ENCODE data around the gene PRDM2.

The PRDM2 gene

DNA sequence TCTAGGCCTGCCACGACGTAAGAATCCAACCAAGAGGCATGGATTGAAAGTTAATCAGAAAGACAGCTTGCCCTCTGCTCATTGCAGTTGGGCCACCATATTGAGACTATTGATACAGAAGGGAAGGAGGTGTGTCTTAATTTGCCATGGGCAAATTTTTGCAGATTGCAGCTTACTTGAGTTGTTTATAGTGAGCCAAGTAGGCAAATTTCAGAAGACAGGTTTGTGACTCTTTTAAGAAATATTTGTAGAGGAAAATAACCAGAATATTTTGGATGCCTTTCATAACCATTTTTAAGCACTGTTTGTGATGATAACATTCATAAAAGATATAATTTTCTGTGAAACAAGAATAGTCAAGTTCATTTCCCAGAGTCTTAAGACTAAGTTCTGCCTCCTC, 74.1 kb downstream of the PRDM2 start:
- no peak for ATAC-seq
- TF ChIP-seq ISL1 (CRISPR knock-in tag; IDR thresholded peaks at IDR 0.05) (no peak), ZFP30 (CRISPR knock-in tag; IDR thresholded peaks at IDR 0.05) (no peak), CSDC2 (CRISPR knock-in tag; IDR thresholded peaks at IDR 0.05) (no peak), ZFP3 (CRISPR knock-in tag; IDR thresholded peaks at IDR 0.05) (no peak), ARNTL (CRISPR knock-in tag; IDR thresholded peaks at IDR 0.05; ENCODE audit: borderline replicate concordance, low read depth) (no peak), ZNF8 (CRISPR knock-in tag; IDR thresholded peaks at IDR 0.05) (no peak), ZNF565 (CRISPR knock-in tag; conservative IDR thresholded peaks at IDR 0.05; ENCODE audit: low read depth) (no peak), TCF4 (CRISPR knock-in tag; IDR thresholded peaks at IDR 0.05; ENCODE audit: borderline replicate concordance) (no peak)
- TF ChIP-seq, protein P1, sequence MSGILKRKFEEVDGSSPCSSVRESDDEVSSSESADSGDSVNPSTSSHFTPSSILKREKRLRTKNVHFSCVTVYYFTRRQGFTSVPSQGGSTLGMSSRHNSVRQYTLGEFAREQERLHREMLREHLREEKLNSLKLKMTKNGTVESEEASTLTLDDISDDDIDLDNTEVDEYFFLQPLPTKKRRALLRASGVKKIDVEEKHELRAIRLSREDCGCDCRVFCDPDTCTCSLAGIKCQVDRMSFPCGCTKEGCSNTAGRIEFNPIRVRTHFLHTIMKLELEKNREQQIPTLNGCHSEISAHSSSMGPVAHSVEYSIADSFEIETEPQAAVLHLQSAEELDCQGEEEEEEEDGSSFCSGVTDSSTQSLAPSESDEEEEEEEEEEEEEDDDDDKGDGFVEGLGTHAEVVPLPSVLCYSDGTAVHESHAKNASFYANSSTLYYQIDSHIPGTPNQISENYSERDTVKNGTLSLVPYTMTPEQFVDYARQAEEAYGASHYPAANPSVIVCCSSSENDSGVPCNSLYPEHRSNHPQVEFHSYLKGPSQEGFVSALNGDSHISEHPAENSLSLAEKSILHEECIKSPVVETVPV (CRISPR knock-in tag; IDR thresholded peaks at IDR 0.05): no peak
- TF ChIP-seq, protein P2, sequence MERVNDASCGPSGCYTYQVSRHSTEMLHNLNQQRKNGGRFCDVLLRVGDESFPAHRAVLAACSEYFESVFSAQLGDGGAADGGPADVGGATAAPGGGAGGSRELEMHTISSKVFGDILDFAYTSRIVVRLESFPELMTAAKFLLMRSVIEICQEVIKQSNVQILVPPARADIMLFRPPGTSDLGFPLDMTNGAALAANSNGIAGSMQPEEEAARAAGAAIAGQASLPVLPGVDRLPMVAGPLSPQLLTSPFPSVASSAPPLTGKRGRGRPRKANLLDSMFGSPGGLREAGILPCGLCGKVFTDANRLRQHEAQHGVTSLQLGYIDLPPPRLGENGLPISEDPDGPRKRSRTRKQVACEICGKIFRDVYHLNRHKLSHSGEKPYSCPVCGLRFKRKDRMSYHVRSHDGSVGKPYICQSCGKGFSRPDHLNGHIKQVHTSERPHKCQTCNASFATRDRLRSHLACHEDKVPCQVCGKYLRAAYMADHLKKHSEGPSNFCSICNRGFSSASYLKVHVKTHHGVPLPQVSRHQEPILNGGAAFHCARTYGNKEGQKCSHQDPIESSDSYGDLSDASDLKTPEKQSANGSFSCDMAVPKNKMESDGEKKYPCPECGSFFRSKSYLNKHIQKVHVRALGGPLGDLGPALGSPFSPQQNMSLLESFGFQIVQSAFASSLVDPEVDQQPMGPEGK (CRISPR knock-in tag; IDR thresholded peaks at IDR 0.05; ENCODE audit: borderline replicate concordance): no peak
- TF ChIP-seq, protein P3, sequence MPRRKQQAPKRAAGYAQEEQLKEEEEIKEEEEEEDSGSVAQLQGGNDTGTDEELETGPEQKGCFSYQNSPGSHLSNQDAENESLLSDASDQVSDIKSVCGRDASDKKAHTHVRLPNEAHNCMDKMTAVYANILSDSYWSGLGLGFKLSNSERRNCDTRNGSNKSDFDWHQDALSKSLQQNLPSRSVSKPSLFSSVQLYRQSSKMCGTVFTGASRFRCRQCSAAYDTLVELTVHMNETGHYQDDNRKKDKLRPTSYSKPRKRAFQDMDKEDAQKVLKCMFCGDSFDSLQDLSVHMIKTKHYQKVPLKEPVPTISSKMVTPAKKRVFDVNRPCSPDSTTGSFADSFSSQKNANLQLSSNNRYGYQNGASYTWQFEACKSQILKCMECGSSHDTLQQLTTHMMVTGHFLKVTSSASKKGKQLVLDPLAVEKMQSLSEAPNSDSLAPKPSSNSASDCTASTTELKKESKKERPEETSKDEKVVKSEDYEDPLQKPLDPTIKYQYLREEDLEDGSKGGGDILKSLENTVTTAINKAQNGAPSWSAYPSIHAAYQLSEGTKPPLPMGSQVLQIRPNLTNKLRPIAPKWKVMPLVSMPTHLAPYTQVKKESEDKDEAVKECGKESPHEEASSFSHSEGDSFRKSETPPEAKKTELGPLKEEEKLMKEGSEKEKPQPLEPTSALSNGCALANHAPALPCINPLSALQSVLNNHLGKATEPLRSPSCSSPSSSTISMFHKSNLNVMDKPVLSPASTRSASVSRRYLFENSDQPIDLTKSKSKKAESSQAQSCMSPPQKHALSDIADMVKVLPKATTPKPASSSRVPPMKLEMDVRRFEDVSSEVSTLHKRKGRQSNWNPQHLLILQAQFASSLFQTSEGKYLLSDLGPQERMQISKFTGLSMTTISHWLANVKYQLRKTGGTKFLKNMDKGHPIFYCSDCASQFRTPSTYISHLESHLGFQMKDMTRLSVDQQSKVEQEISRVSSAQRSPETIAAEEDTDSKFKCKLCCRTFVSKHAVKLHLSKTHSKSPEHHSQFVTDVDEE (CRISPR knock-in tag; IDR thresholded peaks at IDR 0.05): no peak

DNA sequence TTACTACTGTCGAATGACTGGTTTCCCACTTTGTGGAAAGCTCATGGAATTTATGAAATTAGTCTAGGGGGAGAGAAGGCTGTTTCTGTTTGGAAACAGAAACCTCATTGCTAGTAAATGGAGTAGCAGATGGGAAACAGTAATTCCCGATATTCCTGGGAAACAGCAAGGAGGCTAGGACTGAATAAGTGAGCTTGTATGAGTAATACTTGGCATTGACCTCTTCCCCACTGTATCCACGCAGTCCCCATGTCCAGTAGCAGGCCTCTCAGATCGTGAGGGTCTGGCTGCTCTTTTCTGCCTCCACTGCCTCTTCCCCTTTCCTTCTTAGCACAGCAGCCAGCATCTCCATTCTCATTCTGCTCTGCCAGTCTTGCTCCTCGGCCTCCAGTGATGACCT, 75.5 kb downstream of the PRDM2 start:
- no peak for ATAC-seq
- no peak for TF ChIP-seq ZFP3 (CRISPR knock-in tag; IDR thresholded peaks at IDR 0.05)
- TF ChIP-seq ZNF8 (CRISPR knock-in tag; IDR thresholded peaks at IDR 0.05): no peak
- TF ChIP-seq, protein P3 (CRISPR knock-in tag; IDR thresholded peaks at IDR 0.05): no peak
- TF ChIP-seq, protein P4, sequence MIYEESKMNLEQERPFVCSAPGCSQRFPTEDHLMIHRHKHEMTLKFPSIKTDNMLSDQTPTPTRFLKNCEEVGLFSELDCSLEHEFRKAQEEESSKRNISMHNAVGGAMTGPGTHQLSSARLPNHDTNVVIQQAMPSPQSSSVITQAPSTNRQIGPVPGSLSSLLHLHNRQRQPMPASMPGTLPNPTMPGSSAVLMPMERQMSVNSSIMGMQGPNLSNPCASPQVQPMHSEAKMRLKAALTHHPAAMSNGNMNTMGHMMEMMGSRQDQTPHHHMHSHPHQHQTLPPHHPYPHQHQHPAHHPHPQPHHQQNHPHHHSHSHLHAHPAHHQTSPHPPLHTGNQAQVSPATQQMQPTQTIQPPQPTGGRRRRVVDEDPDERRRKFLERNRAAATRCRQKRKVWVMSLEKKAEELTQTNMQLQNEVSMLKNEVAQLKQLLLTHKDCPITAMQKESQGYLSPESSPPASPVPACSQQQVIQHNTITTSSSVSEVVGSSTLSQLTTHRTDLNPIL (CRISPR knock-in tag; IDR thresholded peaks at IDR 0.05; ENCODE audit: low read depth): no peak
- no peak for TF ChIP-seq ZC3H10 (CRISPR knock-in tag; IDR thresholded peaks at IDR 0.05)
- no peak for TF ChIP-seq ISL1 (CRISPR knock-in tag; IDR thresholded peaks at IDR 0.05)
- no peak for TF ChIP-seq ZNF70 (CRISPR knock-in tag; IDR thresholded peaks at IDR 0.05)
- no peak for TF ChIP-seq TOX (CRISPR knock-in tag; IDR thresholded peaks at IDR 0.05; ENCODE audit: borderline replicate concordance)
- TF ChIP-seq ARNTL (CRISPR knock-in tag; IDR thresholded peaks at IDR 0.05; ENCODE audit: borderline replicate concordance, low read depth): no peak
- TF ChIP-seq, protein P1 (CRISPR knock-in tag; IDR thresholded peaks at IDR 0.05): no peak
- TF ChIP-seq, protein P5, sequence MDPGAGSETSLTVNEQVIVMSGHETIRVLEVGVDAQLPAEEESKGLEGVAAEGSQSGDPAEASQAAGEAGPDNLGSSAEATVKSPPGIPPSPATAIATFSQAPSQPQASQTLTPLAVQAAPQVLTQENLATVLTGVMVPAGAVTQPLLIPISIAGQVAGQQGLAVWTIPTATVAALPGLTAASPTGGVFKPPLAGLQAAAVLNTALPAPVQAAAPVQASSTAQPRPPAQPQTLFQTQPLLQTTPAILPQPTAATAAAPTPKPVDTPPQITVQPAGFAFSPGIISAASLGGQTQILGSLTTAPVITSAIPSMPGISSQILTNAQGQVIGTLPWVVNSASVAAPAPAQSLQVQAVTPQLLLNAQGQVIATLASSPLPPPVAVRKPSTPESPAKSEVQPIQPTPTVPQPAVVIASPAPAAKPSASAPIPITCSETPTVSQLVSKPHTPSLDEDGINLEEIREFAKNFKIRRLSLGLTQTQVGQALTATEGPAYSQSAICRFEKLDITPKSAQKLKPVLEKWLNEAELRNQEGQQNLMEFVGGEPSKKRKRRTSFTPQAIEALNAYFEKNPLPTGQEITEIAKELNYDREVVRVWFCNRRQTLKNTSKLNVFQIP (CRISPR knock-in tag; IDR thresholded peaks at IDR 0.05; ENCODE audit: borderline replicate concordance, low read depth): no peak
- no peak for TF ChIP-seq OSR1 (CRISPR knock-in tag; IDR thresholded peaks at IDR 0.05)
- TF ChIP-seq PPARA (CRISPR knock-in tag; IDR thresholded peaks at IDR 0.05; ENCODE audit: borderline replicate concordance): no peak
- no peak for TF ChIP-seq RARB (CRISPR knock-in tag; IDR thresholded peaks at IDR 0.05)
- TF ChIP-seq ESRRG (CRISPR knock-in tag; IDR thresholded peaks at IDR 0.05): no peak
- TF ChIP-seq, protein P2 (CRISPR knock-in tag; IDR thresholded peaks at IDR 0.05; ENCODE audit: borderline replicate concordance): no peak
- TF ChIP-seq CSDC2 (CRISPR knock-in tag; IDR thresholded peaks at IDR 0.05): no peak
- TF ChIP-seq BACH2 (CRISPR knock-in tag; IDR thresholded peaks at IDR 0.05; ENCODE audit: borderline replicate concordance): no peak
- no peak for TF ChIP-seq ZFP30 (CRISPR knock-in tag; IDR thresholded peaks at IDR 0.05)

All from SK-N-SH treated with all-trans-retinoic acid at 6 μM for 48 hours (cell line).